Dendritic cell treated with granulocyte-macrophage colony-stimulating factor and Interleukin-4, amounts not matched to agents 40 ng/mL and 50 ng/mL, for 4 days (primary cell): ENCODE measurements around the gene CDK4.

Source experiments
- H3K27ac Mint-ChIP-seq: one replicate; pipeline ENCODE4 v1.8.0; 2022; ENCODE audit warnings: mild to moderate bottlenecking, mixed read lengths
- H3K27me3 Mint-ChIP-seq: one replicate; pipeline ENCODE4 v1.8.0; 2022; ENCODE audit warnings: mild to moderate bottlenecking, mixed read lengths
- H3K36me3 Mint-ChIP-seq: one replicate; pipeline ENCODE4 v1.8.0; 2022; ENCODE audit warnings: low read depth, mixed read lengths
- H3K4me1 Mint-ChIP-seq: one replicate; pipeline ENCODE4 v1.8.0; 2022; ENCODE audit warnings: low read depth, mixed read lengths
- H3K4me3 Mint-ChIP-seq: one replicate; pipeline ENCODE4 v1.8.0; 2022; ENCODE audit warnings: mild to moderate bottlenecking, moderate library complexity, mixed read lengths
- H3K9me3 Mint-ChIP-seq: one replicate; pipeline ENCODE4 v1.8.0; 2022; ENCODE audit warnings: mixed read lengths
- intact Hi-C: fragments of 100-400 bp; cut with micrococcal nuclease; formaldehyde crosslinking; loops from one replicate; pipeline ENCODE4 v1.15.0; 2022

CDK4 gene

DNA sequence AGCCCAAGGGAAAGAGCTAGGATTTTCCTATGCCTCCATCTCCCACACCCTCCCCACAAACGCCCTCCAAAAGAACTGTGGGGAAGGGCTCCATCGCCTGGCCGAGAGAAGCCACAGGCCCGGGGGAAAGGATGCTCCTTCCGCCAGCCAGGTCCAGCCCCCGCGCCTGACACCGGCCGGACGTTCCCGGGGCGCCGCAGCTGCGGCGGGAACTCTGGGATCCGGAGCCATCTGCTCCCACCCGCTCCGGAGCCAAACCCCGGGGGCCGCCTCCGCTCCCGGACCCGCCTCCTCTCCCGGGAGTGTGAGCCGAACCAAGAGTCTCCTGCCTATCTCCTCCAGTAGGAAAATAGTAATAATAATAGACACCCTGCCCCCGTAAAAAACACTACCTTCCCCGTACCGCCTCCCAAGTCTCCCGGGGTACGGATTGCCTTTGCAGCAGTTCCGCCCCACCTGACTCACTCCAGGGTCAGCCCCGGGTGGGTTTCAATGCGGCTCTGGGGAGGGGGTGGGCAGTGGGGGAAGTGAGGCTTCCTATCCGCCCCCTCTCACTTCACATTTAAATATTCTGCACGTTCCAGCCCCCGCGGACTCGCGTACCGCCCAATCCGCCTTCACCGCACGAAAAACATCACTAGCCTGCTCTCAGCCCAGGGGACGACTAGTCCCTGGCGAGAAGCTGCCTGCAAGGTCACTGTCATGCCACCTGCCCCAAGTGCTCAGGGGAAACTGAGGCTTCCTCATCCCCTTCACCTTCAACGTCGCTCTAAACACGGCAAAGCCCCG lies 16.0 kb downstream of the CDK4 start:
- no peaks in the 10 kb centered on the region for H3K9me3 Mint-ChIP-seq
- H3K27me3 Mint-ChIP-seq, result no peaks in the 10 kb centered on the region
- peaks cover 20% of the 10 kb centered on the region for H3K4me1 Mint-ChIP-seq
- H3K36me3 Mint-ChIP-seq, result peaks cover 60% of the 10 kb centered on the region
- no peak overlapping the region for H3K4me3 Mint-ChIP-seq
- intact Hi-C loops, result no loop called here
- no peak overlapping the region for H3K27ac Mint-ChIP-seq

DNA sequence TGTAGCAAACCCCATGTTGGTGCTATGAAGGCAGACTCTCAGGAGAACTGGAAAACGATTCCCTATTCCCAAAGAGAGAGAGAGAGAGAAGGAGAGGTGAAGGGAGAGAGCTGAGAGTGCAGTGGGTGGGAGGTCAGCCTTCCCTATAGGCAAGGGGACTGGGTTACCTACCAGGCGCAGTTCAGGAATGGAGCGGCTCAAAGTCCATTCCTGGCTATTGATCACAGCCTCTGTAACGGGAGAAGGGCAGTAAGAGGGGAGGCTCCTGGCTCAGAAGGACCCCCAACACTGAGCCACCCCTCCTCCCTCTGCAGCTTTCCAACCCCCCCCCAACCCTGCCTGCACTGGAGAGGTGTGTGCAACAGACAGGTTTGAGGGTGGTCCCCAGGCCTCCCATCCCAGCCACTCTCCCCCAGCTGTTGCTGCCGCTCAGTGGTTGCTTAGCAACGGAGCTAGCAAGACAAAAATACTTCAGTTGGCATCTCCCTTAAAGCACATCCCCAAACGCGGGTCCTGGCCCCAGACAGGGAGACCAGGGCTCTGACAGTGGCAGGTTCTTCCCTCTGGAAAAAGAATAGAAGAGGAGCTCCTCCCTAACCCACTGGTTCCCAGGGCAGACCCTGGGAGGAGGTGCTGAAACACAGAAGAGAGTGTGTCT lies 16.8 kb downstream of the CDK4 start:
- peaks cover 68% of the 10 kb centered on the region for H3K36me3 Mint-ChIP-seq

DNA sequence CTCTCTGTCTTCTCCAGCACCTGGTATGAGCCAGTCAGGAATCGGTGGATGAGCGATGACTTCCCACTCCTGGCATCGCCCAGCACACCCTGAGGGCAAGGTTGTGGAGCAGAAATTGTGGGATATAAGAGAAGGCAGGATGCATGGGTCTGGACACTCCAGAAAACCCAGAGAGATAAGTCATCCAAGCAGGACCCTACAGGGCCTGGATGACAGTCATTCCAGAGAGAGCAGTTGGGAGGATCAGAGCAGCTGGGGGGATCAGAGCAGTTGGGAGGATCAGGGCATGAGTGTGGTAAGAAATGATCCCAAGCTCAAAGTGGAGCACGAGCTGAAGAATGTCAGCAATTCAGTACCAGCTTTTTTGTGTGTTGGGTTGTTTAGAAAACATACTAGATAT lies 17.5 kb downstream of the CDK4 start:
- intact Hi-C loops, result no loop called here
- no peaks in the 10 kb centered on the region for H3K9me3 Mint-ChIP-seq
- H3K27me3 Mint-ChIP-seq, result no peaks in the 10 kb centered on the region
- no peak overlapping the region for H3K4me3 Mint-ChIP-seq
- peaks cover 71% of the 10 kb centered on the region for H3K36me3 Mint-ChIP-seq
- no peak overlapping the region for H3K27ac Mint-ChIP-seq
- H3K4me1 Mint-ChIP-seq, result peaks cover 7% of the 10 kb centered on the region

More for the DNA sequence above, 16.8 kb downstream of the CDK4 start:
- intact Hi-C loops, result no loop called here
- Mint-ChIP-seq H3K27ac (no peak overlapping the region), H3K4me3 (no peak overlapping the region), H3K4me1 (peaks cover 12% of the 10 kb centered on the region), H3K27me3 (no peaks in the 10 kb centered on the region), H3K9me3 (no peaks in the 10 kb centered on the region)

DNA sequence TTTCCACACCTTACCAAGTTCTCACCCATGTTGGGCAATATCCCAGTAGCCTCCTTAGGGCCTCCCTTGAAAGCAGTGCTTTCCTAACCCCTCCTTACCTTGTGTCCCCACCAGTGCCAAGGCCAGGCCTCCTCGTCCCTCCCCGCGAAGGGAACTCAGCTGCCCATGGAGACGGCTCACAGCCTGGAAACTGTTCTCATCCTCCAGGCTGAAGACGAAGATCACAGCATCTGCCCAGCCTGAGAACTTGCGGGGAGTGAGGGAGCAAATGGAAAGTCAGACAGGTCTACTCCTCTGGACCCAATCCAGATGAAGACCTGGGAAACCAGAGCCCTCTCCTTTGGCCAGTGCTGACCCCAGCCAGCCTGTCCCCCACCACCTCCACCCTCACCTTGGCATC lies 18.2 kb downstream of the CDK4 start:
- Mint-ChIP-seq H3K4me3 (no peak overlapping the region), H3K27me3 (no peaks in the 10 kb centered on the region), H3K36me3 (peaks cover 77% of the 10 kb centered on the region), H3K9me3 (no peaks in the 10 kb centered on the region), H3K4me1 (peaks cover under 1% of the 10 kb centered on the region), H3K27ac (no peak overlapping the region)
- intact Hi-C loops, result no loop called here

DNA sequence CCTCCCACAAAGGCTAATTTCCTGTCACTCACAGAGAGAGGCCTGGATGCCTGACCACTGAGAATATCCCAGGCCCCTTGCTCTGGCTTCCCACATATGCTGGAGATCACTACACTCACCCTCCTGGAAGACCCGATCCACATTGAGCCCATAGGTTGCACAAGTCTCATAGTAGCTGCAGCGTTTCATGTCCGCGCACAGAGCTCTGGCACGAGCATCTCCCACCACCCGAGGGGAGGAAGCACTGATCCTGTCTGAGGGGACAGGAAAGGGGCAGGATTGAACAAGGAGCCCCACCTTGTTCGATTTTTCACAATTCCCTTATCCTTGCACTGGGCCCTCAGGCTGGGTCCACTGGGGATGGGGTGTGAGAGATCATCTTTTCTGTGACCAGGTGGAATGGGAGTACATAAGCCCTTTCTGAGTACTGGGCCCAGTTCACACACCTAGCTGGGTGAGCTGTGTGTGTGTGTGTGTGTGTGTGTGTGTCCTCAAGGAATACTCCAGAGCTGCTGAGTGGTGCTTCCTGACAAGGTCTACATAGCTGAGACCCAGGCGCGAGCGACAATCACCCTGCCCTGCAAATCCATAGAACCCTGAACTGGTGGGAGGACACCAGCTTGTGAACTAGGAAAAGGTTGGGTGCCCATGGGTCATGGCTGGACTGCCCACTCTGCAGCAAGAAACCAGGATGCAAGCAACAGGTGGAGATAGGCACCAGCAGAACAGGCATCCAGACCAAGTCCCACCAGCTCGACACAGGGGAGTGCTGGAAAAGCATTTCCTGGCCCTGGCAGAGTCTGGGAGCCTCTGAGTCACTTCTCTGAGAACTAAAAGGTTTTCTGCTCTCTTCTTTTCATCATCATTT lies 19.1 kb downstream of the CDK4 start:
- Mint-ChIP-seq H3K4me3 (no peak overlapping the region), H3K27ac (no peak overlapping the region), H3K4me1 (no peaks in the 10 kb centered on the region), H3K9me3 (no peaks in the 10 kb centered on the region), H3K36me3 (peaks cover 86% of the 10 kb centered on the region), H3K27me3 (no peaks in the 10 kb centered on the region)
- intact Hi-C loops, result no loop called here

DNA sequence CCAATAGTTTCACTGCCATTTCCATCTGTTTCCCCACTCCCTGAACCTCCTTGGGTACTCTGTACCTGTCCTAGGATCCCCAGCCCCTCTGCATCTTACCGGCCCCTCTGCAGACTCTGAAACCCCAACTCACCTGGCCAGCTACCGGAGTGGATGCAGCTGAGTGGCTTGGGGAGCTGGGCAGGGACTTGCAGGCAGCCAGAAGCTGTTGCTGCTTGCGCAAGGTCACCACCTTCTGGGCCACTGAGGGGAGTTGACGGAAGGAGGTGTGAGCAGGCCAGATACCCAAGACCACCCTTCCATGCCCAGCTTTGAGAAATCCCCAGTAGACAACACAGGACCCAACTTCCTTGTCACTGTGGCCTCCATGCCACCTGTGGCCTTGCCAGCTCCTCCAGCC lies 19.8 kb downstream of the CDK4 start:
- no peak overlapping the region for H3K4me3 Mint-ChIP-seq
- no peaks in the 10 kb centered on the region for H3K9me3 Mint-ChIP-seq
- no peaks in the 10 kb centered on the region for H3K27me3 Mint-ChIP-seq
- H3K27ac Mint-ChIP-seq, result no peak overlapping the region
- no peaks in the 10 kb centered on the region for H3K4me1 Mint-ChIP-seq
- intact Hi-C loops, result no loop called here
- H3K36me3 Mint-ChIP-seq, result peaks cover 92% of the 10 kb centered on the region

DNA sequence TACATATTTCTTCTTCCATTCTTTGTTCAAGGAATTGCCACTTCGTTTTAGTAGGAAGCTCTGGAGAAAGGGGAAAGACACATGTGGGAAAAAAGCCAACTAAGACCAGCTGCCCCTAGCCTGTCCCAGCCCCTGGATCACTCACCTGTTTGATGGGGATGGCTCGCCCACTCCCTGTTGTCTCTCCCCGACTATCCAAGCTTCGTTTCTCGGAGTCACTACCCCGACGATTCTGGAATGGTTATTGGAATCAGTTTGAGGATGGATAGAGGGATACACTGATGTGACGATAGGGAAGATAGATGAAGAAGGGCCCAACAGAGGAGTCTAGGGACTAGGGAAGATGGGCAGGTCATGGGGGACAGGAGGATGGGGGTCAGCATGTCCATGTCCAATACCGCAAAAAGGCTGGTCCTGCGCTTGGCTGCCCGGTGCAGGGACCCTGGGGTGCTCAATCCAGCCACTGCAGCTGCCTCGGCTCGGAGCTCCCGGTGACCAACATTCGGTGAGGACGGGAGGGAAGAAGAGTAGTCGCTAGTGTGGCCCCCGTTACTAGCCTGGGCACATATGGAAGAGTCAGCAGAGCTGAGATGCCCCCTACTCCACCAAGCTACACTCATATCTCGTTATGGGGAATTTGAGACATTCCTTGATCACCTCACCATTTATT lies 20.6 kb downstream of the CDK4 start:
- Mint-ChIP-seq H3K4me3 (no peak overlapping the region), H3K27ac (no peak overlapping the region), H3K4me1 (no peaks in the 10 kb centered on the region), H3K9me3 (peaks cover under 1% of the 10 kb centered on the region), H3K36me3 (peaks cover 92% of the 10 kb centered on the region), H3K27me3 (no peaks in the 10 kb centered on the region)
- intact Hi-C loops, result no loop called here

DNA sequence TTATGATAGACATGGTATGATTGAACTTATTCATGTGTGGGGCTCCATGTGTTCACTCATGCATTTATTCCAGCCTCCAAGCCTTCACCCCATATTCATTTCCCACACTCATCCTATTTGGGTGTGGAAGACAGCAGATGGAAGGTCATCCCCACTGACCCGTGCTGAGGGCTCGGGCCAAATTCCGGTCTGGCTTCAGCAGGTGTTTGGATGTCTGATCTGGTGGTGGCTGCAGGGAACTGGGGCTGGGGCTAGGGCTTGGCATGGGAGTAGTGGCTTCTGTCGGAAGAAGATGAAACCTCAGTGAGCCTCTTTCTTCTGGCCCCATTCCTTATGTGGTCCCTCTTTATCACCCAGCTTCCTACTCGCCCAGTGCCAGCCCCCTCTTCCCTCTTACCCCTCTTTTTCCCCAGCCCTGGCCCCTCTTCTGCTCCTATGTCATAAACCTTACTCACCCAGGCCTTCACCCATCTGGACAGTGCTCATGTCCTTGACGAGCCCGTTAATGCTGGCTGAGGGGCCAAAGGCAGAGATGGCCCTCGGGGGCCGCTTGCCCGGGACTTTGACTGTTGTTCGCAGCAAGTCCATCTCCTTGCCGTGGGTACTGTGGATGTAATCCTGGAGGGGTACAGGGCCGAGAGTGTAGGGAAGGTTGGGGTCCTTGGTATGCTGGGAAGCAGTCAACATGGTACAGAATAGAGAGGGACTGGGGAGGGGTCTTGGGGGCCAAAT lies 21.6 kb downstream of the CDK4 start:
- Mint-ChIP-seq H3K27me3 (no peaks in the 10 kb centered on the region), H3K4me3 (no peak overlapping the region), H3K27ac (no peak overlapping the region), H3K9me3 (peaks cover 8% of the 10 kb centered on the region), H3K36me3 (peaks cover 92% of the 10 kb centered on the region), H3K4me1 (no peaks in the 10 kb centered on the region)
- intact Hi-C loops, result no loop called here

DNA sequence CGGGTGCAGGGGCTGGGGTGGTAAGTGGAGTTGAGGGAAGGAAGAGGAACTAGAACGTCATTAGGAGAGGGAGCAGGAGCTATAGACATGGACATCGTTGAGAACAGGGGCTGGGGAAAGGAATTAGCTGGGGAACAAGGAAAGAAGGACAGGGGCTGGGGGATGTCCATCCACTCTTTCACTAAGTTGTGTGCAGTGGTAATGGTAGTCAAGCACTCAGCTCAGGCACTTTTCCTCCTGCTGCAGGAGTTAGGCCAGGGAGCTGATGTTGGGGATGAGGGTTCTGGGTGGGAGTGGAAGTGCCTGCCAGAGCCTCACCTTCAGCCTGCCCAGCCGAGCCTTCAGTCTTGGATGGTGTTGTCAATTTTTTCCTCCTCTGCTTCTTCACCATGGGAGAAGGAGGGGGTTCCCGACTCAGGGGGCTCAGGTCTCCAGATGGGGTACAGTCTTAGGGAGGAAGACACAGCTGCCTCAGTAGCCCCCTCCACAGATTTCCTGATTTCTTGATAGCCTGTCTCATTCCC lies 22.7 kb downstream of the CDK4 start:
- no peaks in the 10 kb centered on the region for H3K27me3 Mint-ChIP-seq
- peaks cover 81% of the 10 kb centered on the region for H3K36me3 Mint-ChIP-seq
- H3K4me1 Mint-ChIP-seq, result no peaks in the 10 kb centered on the region
- intact Hi-C loops, result no loop called here
- no peak overlapping the region for H3K27ac Mint-ChIP-seq
- H3K9me3 Mint-ChIP-seq, result peaks cover 8% of the 10 kb centered on the region
- no peak overlapping the region for H3K4me3 Mint-ChIP-seq

DNA sequence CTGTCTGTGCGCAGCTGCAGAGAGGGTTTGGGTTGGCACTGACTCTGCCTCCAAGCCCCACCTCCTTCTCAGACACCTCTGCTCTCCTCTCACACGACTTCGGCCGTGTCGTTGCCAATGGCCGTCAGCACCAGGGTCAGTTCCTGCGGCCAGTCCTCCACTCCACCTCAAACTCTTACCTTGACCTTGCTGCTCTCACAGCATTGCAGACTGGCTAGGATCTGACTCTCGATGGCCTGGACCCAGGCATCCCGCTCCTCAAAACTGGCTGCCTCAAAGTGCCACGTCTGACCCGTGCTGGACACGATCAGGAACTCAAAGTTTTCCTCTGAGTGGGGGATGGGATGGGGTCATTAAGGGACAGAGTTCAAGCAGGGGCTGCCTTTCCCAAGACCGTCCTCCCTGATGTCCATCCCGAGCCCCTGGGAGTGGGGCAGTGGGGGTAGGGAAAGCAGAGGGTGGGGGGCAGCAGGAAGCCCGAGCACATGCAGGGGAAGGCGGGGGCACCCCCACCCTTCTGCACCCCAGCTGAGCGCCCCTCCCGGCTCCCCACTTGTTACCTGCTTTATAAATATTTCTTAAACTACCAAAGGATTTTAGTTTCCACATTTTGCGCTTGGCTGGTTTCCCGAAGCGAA lies 24.2 kb downstream of the CDK4 start:
- intact Hi-C loops, result no loop called here
- H3K27me3 Mint-ChIP-seq, result no peaks in the 10 kb centered on the region
- H3K4me3 Mint-ChIP-seq, result no peak overlapping the region
- H3K27ac Mint-ChIP-seq, result no peak overlapping the region
- H3K36me3 Mint-ChIP-seq, result peaks cover 66% of the 10 kb centered on the region
- peaks cover 8% of the 10 kb centered on the region for H3K9me3 Mint-ChIP-seq
- H3K4me1 Mint-ChIP-seq, result no peaks in the 10 kb centered on the region

DNA sequence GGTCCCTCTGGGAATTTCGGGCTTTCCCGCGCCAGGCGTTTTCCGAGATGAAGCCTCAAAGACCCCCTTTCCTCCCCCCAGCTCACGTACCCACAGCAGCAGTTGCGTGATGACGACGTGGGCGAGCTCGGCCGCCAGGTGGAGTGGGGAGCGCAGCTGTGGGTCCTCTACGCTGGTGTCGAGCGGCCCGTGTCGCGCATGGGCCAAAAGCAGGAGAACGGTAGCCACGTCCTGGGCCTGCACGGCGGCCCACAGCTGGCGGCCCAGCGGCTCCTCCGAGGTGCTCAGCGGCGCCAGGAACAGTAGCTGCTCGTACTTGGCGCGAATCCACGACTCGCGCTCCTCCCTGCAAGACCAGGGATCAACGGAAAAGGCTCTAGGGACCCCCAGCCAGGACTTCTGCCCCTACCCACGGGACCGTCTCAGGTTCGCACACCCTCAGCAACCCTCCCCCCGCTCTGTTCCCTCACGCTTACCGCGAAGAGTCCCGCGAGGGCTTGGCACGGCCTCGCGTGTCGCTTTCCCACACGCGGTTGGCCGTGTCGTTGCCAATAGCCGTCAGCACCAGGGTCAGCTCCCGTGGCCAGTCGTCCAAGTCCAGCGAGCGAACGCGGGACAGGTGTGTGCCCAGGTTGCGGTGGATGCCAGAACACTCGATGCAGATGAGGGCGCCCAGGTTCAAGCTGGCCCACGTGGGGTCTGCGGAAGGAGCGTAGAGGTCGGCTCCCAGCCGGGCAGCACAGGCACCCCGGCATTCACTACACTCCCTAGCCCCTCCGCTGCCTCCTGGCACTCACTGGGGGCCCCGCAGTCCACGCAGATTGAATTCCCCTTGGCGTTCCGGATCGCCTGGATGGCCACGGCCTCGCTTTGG lies 25.0 kb downstream of the CDK4 start:
- H3K9me3 Mint-ChIP-seq, result peaks cover 8% of the 10 kb centered on the region
- H3K4me1 Mint-ChIP-seq, result no peaks in the 10 kb centered on the region
- H3K27ac Mint-ChIP-seq, result no peak overlapping the region
- H3K4me3 Mint-ChIP-seq, result no peak overlapping the region
- no peaks in the 10 kb centered on the region for H3K27me3 Mint-ChIP-seq
- peaks cover 60% of the 10 kb centered on the region for H3K36me3 Mint-ChIP-seq
- intact Hi-C loops, result no loop called here
